ENCODE data around the gene NXPH2. TPM values are rescaled to one million over a fixed set of nuclear protein-coding genes. Genes with fewer than 3 reads are reported as not detected.

NXPH2 gene
- total RNA-seq, 1 donor from 2014 or later, result not detected

- no peak for DNase-seq (ENCODE audit: low read depth in 2 of 2)
These were observed 139.1 kb downstream of the NXPH2 start for GRCh38 chr2:138640921-138641676.

- DNase-seq (ENCODE audit: low read depth in 2 of 2), result no peak
These were observed 142.5 kb downstream of the NXPH2 start for GRCh38 chr2:138637686-138638085.

GRCh38 chr2:138637061-138637460 is 143.1 kb downstream of the NXPH2 start:
- no peak for DNase-seq (ENCODE audit: low read depth in 2 of 2)

GRCh38 chr2:138633049-138633448 is 147.1 kb downstream of the NXPH2 start:
- no peak for DNase-seq (ENCODE audit: low read depth in 2 of 2)

DNA sequence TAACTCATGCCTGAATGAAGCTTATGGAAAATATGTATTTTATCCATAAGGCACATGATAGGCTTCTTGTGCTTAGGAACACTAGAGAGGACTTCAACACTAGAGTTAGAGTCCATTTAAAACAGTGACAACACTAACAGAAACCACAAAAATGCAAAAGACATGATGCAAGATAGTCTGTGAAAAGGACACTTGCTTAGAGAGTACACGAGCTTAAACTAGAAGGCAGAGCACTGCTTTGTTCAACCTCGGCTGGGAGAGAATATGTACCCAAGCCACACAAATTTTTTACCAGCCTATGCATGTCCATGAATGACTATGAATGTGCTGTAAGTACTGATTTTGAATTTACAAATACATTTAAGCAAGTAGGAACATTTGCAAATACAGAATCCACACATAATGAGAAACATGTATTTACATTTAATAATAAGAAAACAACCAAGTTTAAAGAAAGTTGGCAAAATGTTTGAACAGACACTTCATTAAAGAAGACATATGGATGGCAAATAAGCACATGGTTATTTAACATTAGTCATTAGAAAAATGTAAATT is 148.0 kb downstream of the NXPH2 start:
- DNase-seq (ENCODE audit: low read depth in 2 of 2), result no peak

DNA sequence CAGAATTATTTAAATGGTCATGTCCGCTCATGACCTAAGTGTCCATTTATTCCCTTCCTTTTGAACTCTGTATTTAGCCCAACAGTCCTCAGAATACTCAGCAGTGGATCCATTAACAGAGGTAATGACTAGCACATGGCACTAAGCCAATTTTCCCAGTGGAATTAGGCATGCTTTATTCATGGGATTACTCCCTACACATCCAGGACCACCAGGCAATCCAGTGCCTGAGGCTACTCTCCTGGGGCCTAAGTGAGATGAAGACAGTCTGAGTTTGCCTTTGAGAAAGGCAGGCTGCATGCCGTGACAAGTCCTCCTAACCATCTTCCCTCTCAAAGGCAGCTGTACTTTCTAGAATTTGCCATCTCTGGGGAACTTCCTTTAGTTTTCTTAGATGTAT is 150.0 kb downstream of the NXPH2 start:
- no peak for DNase-seq (ENCODE audit: low read depth in 2 of 2)

- DNase-seq (ENCODE audit: low read depth in 2 of 2), result no peak
These were observed 154.0 kb downstream of the NXPH2 start for GRCh38 chr2:138626148-138626547.

GRCh38 chr2:138622613-138623012 is 157.6 kb downstream of the NXPH2 start:
- no peak for DNase-seq (ENCODE audit: low read depth in 2 of 2)

- no peak for DNase-seq (ENCODE audit: low read depth in 2 of 2)
These were observed 159.1 kb downstream of the NXPH2 start for GRCh38 chr2:138621139-138621538.

DNA sequence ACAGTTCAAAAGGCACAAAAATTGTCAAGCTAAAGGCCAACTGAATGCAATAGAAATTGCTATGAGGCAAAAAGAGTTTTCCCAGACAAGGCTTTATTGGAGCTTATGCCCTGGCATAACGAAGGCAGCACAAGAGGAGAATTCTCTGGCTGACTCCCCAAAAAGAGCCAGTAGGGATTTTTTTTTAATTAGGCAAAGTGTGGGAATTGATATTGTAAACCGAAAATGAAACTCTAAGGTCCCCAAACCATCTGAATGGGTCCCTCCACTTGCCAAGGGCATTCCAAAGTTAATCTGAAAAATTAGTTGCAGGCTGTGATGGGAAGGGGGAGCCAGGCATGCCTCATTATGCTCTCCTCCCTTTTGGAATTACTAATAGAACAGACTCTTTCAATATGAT is 159.8 kb downstream of the NXPH2 start:
- no peak for DNase-seq (ENCODE audit: low read depth in 2 of 2)

All from lung microvascular endothelial cell (primary cell).